H7 (cell line): ENCODE measurements around the gene ZNF438. TPM values are rescaled to one million over a fixed set of nuclear protein-coding genes. Genes with fewer than 3 reads are reported as not detected.
A peak's percentile ranks its signal among the peaks of the same experiment; 100 is the strongest.

Experiments
- DNase-seq: peaks from one replicate; pipeline ENCODE4 v3.0.0; 2012
- H3K27me3 ChIP-seq: 2 replicates; pipeline ENCODE4 v1.6.0; 2011; ENCODE audit warnings: mild to moderate bottlenecking, low read length; ENCODE audit not compliant: control insufficient read depth, insufficient read depth
- H3K36me3 ChIP-seq: replicated peaks from 2 replicates; pipeline ENCODE4 v1.5.1; 2011; ENCODE audit warnings: low read length; ENCODE audit not compliant: control insufficient read depth, insufficient read depth
- H3K4me3 ChIP-seq: 2 replicates; pipeline ENCODE4 v1.5.1; 2011; ENCODE audit warnings: low read depth, mild to moderate bottlenecking, control low read depth, low read length, moderate library complexity; ENCODE audit not compliant: insufficient read depth
- total RNA-seq: library from RNA; depleted of rRNA; stranded (reverse); fragments of >200 nt; shearing (Covaris generic); gene quantifications from 2 replicates; pipeline ENCODE4 v1.2.3, GENCODE V29; 2014

The ZNF438 gene
- total RNA-seq, 1 experiment from 2014 or later, result 2.3 TPM

- no peak for DNase-seq
- H3K27me3 ChIP-seq, result peaks cover 13% of the 10 kb centered on the region
- no peaks in the 10 kb centered on the region for H3K36me3 ChIP-seq
- H3K4me3 ChIP-seq, result no peak overlapping the region
Observed at GRCh38 chr10:30818010-30818660, 213.5 kb downstream of the ZNF438 start.

- no peak for DNase-seq
- H3K36me3 ChIP-seq, result no peaks in the 10 kb centered on the region
- no peak overlapping the region for H3K4me3 ChIP-seq
- peaks cover 12% of the 10 kb centered on the region for H3K27me3 ChIP-seq
Observed at GRCh38 chr10:30817541-30817940, 214.1 kb downstream of the ZNF438 start.

- H3K27me3 ChIP-seq, result peaks cover 9% of the 10 kb centered on the region
- DNase-seq, result no peak
- no peaks in the 10 kb centered on the region for H3K36me3 ChIP-seq
- H3K4me3 ChIP-seq, result no peak overlapping the region
Observed at GRCh38 chr10:30816820-30817171, 214.9 kb downstream of the ZNF438 start.

- Histone ChIP-seq H3K36me3 (no peaks in the 10 kb centered on the region), H3K27me3 (peaks cover 9% of the 10 kb centered on the region), H3K4me3 (no peak overlapping the region)
- no peak for DNase-seq
Observed at GRCh38 chr10:30816159-30816819, 215.4 kb downstream of the ZNF438 start.

- DNase-seq, result no peak
- H3K36me3 ChIP-seq, result no peaks in the 10 kb centered on the region
- H3K4me3 ChIP-seq, result no peak overlapping the region
- H3K27me3 ChIP-seq, result peaks cover 4% of the 10 kb centered on the region; the same call in 1 of the 2 replicates
Observed at GRCh38 chr10:30813872-30814481, 217.7 kb downstream of the ZNF438 start.

GRCh38 chr10:30812018-30812851 lies 219.4 kb downstream of the ZNF438 start:
- Histone ChIP-seq H3K4me3 (no peak overlapping the region), H3K36me3 (no peaks in the 10 kb centered on the region), H3K27me3 (no peaks in the 10 kb centered on the region)
- peak; percentile 51 for DNase-seq

- DNase-seq, result no peak
- no peaks in the 10 kb centered on the region for H3K27me3 ChIP-seq
- no peaks in the 10 kb centered on the region for H3K36me3 ChIP-seq
- no peak overlapping the region for H3K4me3 ChIP-seq
Observed at GRCh38 chr10:30811276-30812017, 220.2 kb downstream of the ZNF438 start.

GRCh38 chr10:30810416-30810815 lies 221.2 kb downstream of the ZNF438 start:
- no peak overlapping the region for H3K4me3 ChIP-seq
- DNase-seq, result no peak
- H3K36me3 ChIP-seq, result no peaks in the 10 kb centered on the region

GRCh38 chr10:30806850-30807249 lies 224.8 kb downstream of the ZNF438 start:
- Histone ChIP-seq H3K27me3 (no peaks in the 10 kb centered on the region), H3K4me3 (no peak overlapping the region), H3K36me3 (no peaks in the 10 kb centered on the region)
- no peak for DNase-seq

More at GRCh38 chr10:30810416-30810815, 221.2 kb downstream of the ZNF438 start:
- H3K27me3 ChIP-seq, result no peaks in the 10 kb centered on the region

GRCh38 chr10:30805061-30805460 lies 226.6 kb downstream of the ZNF438 start:
- Histone ChIP-seq H3K36me3 (no peaks in the 10 kb centered on the region), H3K4me3 (no peak overlapping the region), H3K27me3 (no peaks in the 10 kb centered on the region)
- DNase-seq, result no peak

- DNase-seq, result no peak
- Histone ChIP-seq H3K27me3 (no peaks in the 10 kb centered on the region), H3K4me3 (no peak overlapping the region), H3K36me3 (no peaks in the 10 kb centered on the region)
Observed at GRCh38 chr10:30804478-30805055, 227.1 kb downstream of the ZNF438 start.

GRCh38 chr10:30803892-30804322 lies 227.8 kb downstream of the ZNF438 start:
- H3K36me3 ChIP-seq, result no peaks in the 10 kb centered on the region
- no peak for DNase-seq
- no peak overlapping the region for H3K4me3 ChIP-seq
- no peaks in the 10 kb centered on the region for H3K27me3 ChIP-seq

GRCh38 chr10:30803058-30803457 lies 228.6 kb downstream of the ZNF438 start:
- H3K4me3 ChIP-seq, result no peak overlapping the region
- no peak for DNase-seq
- H3K27me3 ChIP-seq, result no peaks in the 10 kb centered on the region
- no peaks in the 10 kb centered on the region for H3K36me3 ChIP-seq

- DNase-seq, result no peak
- Histone ChIP-seq H3K36me3 (no peaks in the 10 kb centered on the region), H3K27me3 (no peaks in the 10 kb centered on the region), H3K4me3 (no peak overlapping the region)
Observed at GRCh38 chr10:30800368-30800767, 231.3 kb downstream of the ZNF438 start.
